Measurements from ENCODE around the gene FES. TPM values are rescaled to one million over a fixed set of nuclear protein-coding genes. Genes with fewer than 3 reads are reported as not detected.

Gene FES
- total RNA-seq, 1 experiment from 2014 or later = 6.7 TPM

DNA sequence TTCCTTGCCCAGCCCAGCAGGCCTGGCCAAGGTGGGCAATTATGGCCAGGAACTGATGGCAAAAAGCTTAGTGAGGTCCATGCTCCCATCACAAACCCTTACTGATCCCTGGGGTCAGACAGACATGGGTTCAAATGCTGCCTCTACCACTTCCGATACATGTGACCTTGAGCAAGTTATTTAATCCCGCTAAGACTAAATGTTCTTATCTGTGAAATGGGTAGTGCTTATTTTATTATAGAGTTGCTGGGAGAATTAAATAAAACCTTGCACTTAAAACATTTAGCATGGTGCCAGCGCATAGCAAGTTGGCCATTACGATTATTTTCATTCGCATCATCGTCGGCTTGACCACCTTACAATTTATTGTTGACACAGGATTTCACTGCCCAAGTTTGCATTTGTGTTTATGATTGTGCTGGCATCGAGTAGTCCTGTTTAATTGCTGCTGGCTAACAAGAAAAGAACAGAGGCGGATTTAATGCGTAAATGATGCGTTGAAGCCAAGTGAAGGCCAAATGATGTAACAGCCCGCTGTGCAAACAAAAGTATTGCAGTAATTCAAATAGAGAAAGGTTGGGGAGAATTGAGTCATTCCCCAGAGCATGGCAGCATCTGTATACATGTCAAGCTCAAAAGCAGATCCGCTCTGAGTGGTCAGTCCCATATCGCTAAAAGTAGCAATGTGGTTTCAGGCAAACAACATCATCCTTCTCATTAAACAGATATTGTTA is 23.2 kb upstream of the FES start:
- no peak overlapping the region for H4K91ac ChIP-seq (ENCODE audit: insufficient read length, low read depth, low read length)
- no peak overlapping the region for H3K9ac ChIP-seq (ENCODE audit: extremely low read depth, insufficient read length, low read length)
- no peaks in the 10 kb centered on the region; a peak in 1 of 5 replicates for H3K9me3 Mint-ChIP-seq
- H3K56ac ChIP-seq (ENCODE audit: insufficient read length, low read depth, low read length) = no peak overlapping the region
- H2AK5ac ChIP-seq (ENCODE audit: insufficient read length, low read length) = no peak overlapping the region
- no peak overlapping the region for H3K18ac ChIP-seq (ENCODE audit: insufficient read length, low read depth, low read length)
- H3K4me1 Mint-ChIP-seq = peaks cover 9% of the 10 kb centered on the region in 2 experiments
- peaks cover 2% of the 10 kb centered on the region; the same call in 1 of the 2 replicates for H3K4me1 ChIP-seq (ENCODE audit: insufficient read depth, low read length)
- H2BK5ac ChIP-seq (ENCODE audit: insufficient read length, low read length) = no peak overlapping the region
- no CpG with 5 or more reads among the region's 14 CpGs for WGBS (ENCODE audit: extremely low coverage, insufficient read length, low lambda C conversion rate)
- no peaks in the 10 kb centered on the region for H3K36me3 Mint-ChIP-seq (ENCODE audit: insufficient read depth in 1 of 3, low read depth in 3 of 3)
- H3K79me1 ChIP-seq (ENCODE audit: insufficient read depth, low read depth, low read length, poor library complexity, severe bottlenecking) = no peaks in the 10 kb centered on the region
- no peaks in the 10 kb centered on the region for H3K9me3 ChIP-seq (ENCODE audit: control insufficient read depth, low read depth, low read length)
- no peaks in the 10 kb centered on the region for H3K27me3 ChIP-seq (ENCODE audit: insufficient read depth, low read length)
- no peaks in the 10 kb centered on the region for H3K27me3 Mint-ChIP-seq (ENCODE audit: low read depth)
- no peak overlapping the region for H3T11ph ChIP-seq (ENCODE audit: low read length)
- no peak overlapping the region for H4K8ac ChIP-seq (replicated peaks; ENCODE audit: insufficient read length, low read depth, low read length)
- no peak overlapping the region for H3K27ac ChIP-seq (ENCODE audit: insufficient read length, low read depth, low read length)
- H3K23me2 ChIP-seq (ENCODE audit: insufficient read length, low read depth, low read length, poor library complexity, severe bottlenecking) = no peaks in the 10 kb centered on the region
- no peak overlapping the region for H3K23ac ChIP-seq (ENCODE audit: insufficient read length, low read depth, low read length)
- H3K27ac Mint-ChIP-seq = no peak overlapping the region; a peak in 1 of 7 replicates
- H3K14ac ChIP-seq (ENCODE audit: insufficient read depth, low read length) = no peak overlapping the region
- H3K4ac ChIP-seq (ENCODE audit: low read depth, low read length) = no peak overlapping the region
- DNase-seq = no peak
- H3K4me2 ChIP-seq (ENCODE audit: insufficient read depth, insufficient read length, low read length) = no peak overlapping the region
- no peak overlapping the region for H2BK12ac ChIP-seq (ENCODE audit: insufficient read length, low read depth, low read length)
- no peak overlapping the region for H3K4me3 Mint-ChIP-seq
- no peaks in the 10 kb centered on the region for H3K79me2 ChIP-seq (ENCODE audit: insufficient read depth, low read length)
- H4K5ac ChIP-seq (ENCODE audit: insufficient read length, low read depth, low read length) = no peak overlapping the region
- no peaks in the 10 kb centered on the region for H4K20me1 ChIP-seq (ENCODE audit: control insufficient read depth, insufficient read depth, insufficient read length)
- H2BK20ac ChIP-seq (ENCODE audit: low read depth, low read length, poor library complexity, severe bottlenecking) = no peak overlapping the region
- TF ChIP-seq, protein P1, sequence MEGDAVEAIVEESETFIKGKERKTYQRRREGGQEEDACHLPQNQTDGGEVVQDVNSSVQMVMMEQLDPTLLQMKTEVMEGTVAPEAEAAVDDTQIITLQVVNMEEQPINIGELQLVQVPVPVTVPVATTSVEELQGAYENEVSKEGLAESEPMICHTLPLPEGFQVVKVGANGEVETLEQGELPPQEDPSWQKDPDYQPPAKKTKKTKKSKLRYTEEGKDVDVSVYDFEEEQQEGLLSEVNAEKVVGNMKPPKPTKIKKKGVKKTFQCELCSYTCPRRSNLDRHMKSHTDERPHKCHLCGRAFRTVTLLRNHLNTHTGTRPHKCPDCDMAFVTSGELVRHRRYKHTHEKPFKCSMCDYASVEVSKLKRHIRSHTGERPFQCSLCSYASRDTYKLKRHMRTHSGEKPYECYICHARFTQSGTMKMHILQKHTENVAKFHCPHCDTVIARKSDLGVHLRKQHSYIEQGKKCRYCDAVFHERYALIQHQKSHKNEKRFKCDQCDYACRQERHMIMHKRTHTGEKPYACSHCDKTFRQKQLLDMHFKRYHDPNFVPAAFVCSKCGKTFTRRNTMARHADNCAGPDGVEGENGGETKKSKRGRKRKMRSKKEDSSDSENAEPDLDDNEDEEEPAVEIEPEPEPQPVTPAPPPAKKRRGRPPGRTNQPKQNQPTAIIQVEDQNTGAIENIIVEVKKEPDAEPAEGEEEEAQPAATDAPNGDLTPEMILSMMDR (conservative IDR thresholded peaks at IDR 0.05) = no peak
- H2AFZ ChIP-seq (ENCODE audit: low read length) = no peak overlapping the region
- H2BK120ac ChIP-seq (ENCODE audit: low read depth, low read length, poor library complexity, severe bottlenecking) = no peak overlapping the region
- H2BK15ac ChIP-seq (ENCODE audit: low read depth, low read length) = no peak overlapping the region

Data from H9 (cell line).